GM21360 (cell line): Measurements from ENCODE around the gene SERPINA10.
"Not testable (repeated sequence)": the region's sequence is repeated elsewhere in the genome, so short reads cannot be mapped to it uniquely, and the experiment has no call there.

Source experiments
- ATAC-seq: cut with Tn5 transposase; IDR thresholded peaks from one replicate; pipeline ENCODE4 v1.9.1; 2021; ENCODE audit warnings: mild to moderate bottlenecking, moderate library complexity; ENCODE audit not compliant: unreplicated experiment

Gene SERPINA10

DNA sequence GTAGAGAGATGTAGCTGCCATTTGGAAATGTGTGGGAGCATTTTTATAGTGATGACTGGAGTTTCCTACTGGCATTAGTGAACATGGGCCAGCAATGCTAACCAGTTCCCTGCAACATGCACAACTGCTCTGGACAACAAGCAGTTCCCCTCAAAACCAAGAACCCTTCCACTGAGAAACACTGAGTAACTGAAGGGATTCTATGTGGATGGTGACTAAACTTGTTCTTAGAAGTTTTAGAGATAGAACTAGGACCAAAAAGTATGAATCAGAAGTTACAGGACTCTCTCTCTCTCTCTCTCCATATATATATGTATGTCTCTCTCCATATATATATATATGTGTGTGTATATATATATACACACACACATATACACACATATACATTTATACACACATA, 7.9 kb downstream of the SERPINA10 start:
- ATAC-seq = no peak

DNA sequence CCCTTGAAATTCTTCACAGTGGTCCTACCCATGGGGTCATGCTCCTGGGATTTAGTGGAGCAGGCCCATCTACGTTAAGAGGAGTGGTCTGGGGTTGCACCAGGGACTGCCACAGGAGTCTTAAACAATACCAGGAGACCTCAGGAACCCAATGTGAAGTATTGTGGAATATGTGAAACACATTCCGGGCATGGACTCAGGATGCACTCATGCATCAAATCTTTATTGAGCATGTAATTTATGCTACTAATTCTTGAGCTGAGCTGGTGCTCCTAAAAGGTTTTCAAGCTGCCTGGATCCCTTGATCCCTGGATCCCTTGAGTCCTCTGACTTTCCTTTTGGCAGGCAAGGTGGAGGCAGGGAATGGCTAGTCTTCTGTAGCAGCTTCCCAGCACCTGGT, 8.8 kb downstream of the SERPINA10 start:
- no peak for ATAC-seq

DNA sequence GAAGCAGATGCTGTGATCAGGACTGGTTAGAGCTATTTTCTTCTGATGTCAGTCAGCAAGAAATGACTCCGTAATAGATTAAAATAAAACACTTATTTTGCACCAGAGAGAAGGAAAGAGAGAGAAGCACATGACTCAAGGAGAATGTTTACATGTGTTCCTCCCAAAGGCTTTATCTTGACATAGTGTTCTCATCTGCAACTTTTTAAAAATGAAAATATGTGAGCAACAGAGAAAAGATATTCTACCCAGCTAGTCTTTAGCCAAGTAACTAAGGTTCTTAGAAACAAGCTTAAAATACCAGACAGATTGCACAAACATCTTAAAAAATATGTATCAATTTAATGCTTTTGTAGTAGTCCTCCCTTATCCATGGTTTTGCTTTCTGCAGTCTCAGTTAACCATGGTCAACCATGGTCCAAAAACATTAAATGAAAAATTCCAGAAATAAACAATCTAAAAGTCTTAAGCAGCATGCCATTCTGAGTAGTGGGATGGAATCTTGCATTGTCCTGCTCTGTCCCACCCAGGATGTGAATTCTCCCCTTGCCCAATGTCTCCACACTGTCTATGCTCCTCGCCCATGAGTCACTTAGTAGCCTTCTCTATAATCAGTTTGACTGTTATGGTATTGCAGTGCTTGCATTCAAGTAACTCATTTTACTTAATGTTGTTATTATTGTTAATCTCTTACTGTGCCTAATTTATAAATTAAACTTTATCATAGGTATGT, 9.9 kb downstream of the SERPINA10 start:
- no peak for ATAC-seq

DNA sequence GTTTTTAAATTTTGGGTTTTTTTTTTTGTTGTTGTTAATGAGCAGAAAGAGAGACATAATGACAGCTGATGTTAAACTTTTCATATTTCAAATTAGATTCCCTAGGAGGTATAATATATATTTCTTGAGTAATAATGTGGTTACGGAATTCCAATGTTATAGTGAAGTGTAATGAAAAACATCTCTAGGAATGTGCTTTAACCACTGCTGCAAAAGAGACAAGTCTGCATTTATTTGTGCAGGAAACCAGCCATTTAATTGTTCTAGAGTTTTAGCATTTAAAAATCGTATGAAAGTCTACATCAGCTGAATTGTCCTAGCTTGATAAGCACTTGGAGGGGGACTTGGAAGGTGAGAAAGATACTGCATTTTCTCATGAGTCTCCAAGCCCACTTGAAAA, 14.3 kb downstream of the SERPINA10 start:
- ATAC-seq = no peak

DNA sequence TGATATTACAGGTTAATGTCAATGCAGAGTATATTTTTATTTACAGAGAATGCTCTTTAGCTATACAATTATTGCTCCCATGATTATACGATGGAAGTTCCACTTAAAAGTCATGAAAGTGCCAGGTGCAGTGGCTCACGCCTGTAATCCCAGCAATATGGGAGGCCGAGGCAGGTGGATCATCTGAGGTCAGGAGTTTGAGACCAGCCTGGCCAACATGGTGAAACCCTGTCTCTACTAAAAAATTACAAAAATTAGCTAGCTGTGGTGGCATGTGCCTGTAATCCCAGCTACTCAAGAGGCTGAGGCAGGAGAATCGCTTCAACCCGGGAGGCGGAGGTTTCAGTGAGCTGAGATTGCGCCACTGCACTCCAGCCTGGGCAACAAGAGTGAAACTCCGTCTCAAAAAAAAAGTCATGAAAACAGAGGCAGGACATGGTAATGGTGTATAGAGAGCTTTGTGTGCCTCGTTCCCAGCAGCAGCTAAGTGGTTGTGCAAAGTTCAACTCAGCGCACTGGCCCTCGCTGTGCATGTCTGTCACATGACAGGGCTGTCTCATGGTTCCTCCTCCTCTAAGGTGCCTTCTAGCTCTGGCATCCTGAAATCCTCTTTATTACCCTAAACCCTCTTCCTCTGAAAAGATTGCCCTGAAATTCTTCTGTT, 16.0 kb downstream of the SERPINA10 start:
- not testable (repeated sequence) for ATAC-seq

DNA sequence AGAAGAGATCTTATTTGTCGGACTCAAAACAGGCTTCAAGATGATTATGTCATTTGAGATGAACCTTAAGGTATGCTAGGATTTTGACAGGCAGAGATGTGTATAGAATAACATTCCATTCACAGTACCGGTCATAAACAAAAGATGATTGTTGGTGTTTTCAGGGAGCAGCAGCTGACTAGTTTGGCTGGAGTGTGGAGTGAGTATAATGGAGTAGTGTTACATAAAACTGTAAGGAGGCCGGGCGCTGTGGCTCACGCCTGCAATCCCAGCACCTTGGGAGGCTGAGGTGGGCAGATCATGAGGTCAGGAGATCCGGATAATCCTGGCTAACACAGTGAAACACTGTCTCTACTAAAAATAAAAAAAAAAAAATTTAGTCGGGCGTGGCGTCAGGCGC, 23.9 kb downstream of the SERPINA10 start:
- no peak for ATAC-seq

DNA sequence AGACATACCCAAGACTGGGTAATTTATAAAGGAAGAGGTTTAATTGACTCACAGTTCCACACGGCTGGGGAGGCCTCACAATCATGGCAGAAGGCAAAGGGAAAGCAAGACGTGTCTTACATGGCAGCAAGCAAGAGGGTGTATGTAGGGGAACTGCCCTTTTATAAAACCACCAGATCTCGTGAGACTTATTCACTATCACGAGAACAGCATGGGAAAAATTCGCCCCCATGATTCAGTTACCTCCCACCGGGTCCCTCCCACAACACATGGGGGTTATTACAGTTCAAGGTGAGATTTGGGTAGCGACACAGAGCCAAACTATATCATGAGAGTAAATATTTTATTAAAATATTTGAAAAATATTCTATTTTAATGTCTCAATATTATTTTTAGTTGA, 24.5 kb downstream of the SERPINA10 start:
- ATAC-seq = not testable (repeated sequence)

DNA sequence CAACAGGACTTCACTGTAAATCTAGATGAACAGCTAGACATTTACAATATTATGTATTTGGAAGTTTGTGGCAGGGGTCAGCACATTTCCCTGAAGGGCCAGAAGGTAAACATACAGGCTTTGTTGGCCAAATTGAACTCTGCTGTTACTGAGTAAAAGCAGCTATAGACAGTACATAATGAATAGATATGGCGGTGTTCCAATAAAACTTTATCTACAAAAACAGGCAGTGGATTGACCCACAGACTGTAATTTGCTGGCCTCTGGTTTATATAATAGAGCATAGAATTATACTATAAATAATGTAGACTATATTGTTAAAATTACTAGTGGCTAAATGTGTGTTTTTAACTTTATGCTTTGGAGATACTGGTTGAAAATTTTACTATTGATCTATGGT, 25.7 kb downstream of the SERPINA10 start:
- ATAC-seq = no peak

DNA sequence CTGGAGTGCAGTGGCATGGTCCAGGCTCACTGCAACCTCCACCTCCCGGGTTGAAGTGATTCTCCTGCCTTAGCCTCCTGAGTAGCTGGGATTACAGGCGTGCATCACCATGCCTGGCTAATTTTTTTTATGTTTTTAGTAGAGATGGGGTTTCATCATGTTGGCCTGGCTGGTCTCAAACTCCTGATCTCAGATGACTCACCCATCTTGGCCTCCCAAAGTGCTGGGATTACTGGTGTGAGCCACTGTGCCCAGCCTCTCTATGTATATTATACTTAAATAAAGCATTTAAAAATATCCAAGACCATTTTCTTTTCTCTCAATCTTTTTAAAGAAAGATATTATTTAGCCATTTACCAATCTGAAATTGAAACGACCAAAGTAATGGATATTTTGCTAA, 28.9 kb downstream of the SERPINA10 start:
- not testable (repeated sequence) for ATAC-seq

DNA sequence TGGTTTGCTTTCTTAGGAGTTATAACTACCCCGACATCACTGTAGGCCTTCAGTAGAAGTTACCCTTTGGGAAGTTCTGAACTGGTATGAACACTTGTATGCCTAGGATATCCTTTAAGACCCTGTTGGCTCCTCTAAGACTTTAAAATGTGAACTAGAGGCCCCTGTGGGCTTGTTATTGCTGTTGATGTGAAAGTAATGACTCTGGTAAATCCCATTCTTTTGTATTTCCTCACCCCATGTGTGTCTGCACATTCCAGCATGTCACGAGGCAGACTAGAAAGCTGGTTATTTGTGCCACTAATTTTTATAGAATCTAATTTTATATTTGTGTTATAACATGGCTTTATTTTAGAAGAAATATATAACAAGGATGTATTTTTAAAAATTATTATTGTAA, 48.9 kb downstream of the SERPINA10 start:
- no peak for ATAC-seq

DNA sequence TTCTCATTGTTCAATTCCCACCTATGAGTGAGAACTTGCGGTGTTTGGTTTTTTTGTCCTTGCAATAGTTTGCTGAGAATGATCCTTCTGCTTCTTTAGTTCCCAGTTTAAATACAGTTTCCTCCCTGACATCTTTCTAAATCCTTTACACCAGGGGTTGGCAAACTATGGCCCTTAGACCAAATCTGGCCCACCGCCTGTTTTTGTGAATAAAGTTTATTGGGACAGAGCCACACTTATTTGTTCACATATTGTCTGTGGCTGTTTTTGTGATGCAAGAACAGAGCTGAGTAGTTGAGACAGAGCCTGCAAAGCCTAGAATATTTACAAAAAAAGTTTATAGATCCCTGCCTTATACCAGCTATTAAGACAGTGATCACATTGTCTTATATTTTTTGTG, 53.7 kb downstream of the SERPINA10 start:
- no peak for ATAC-seq

DNA sequence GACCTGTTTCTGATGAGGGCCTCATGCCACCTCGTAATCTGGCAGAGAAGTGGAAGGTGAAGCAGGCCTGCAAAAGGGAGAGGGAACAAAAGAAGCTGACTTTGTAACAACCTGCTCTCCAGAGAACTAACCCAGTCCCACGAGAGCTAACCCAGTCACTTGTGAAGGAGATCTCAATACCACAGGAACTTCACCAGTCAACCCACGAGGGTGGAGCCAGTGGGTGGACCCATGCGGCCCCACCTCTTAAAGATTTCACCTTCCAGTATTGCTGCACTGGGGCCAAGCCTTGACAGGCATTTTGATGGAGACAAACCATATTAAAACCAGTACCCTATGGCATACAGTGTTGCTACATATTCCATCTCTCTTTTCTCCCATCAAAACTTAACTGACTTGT, 55.1 kb downstream of the SERPINA10 start:
- no peak for ATAC-seq

DNA sequence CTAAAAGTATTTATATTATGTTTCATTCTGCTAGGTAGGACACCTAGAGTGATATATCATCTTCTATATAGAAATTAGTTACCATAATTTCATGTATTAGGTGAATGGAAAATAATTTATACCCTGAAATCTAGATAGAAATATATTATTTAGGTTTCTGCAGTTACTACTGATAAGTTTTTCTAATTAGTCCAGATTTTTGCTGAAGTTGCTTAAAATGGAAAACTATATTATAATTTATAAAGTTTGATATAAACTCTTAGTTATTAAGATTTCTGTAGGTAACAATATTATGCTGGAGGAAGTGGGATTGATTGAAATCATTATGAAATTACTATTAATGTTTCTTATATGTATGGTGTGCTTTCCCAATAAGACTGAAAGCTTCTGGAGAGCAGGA, 56.0 kb downstream of the SERPINA10 start:
- no peak for ATAC-seq
